ENCODE data around the gene KCNK7. TPM values are rescaled to one million over a fixed set of nuclear protein-coding genes. Genes with fewer than 3 reads are reported as not detected.

KCNK7 gene
- total RNA-seq, 1 experiment from 2014 or later: 0.61 TPM

DNA sequence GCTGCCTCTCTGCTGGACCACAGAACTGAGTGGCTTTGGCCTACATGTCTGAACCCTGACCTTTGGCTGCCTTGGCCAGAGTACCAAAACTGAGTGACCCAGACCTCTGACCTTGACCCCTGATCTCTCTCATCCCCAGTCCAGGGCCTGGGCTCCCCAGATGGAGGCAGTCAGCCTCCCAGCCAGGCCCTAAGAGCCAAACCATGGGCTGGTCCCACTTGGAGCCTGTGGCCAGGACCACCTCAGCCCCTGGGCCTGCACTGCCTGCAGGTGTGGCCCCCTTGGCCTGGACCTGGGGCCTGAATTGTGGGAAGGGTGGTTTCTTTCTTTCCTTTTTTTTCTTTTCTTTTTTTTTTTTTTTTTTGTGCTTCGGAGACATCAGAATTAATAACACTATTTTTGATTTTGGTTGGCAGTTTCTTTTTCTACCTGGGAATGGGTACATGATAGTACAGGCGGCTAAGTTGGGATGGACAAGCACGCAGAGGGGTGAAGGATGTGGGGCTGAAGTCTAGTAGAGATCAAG lies 41.5 kb upstream of the KCNK7 start:
- H3K9me2 ChIP-seq (ENCODE audit: insufficient read depth): no peaks in the 10 kb centered on the region
- peaks cover 11 to 32% of the 10 kb centered on the region in 2 experiments for H3K4me1 ChIP-seq (ENCODE audit: control insufficient read depth in 1 of 2, insufficient read depth in 2 of 2, low read length in 2 of 2)
- H3K79me2 ChIP-seq (ENCODE audit: insufficient read depth, low read length): peaks cover 13% of the 10 kb centered on the region; the same call in 1 of the 2 replicates
- ChIA-PET CTCF (interaction anchor here (1.0 to 1.6 kb wide), 5 partner anchors 10 to 223 kb away, joined by 3 to 11 read pairs (median 6); partner anchors contain the start of genes FAM89B and PCNX3), POLR2A (interaction anchor here (1.2 to 2.0 kb wide), 4 partner anchors 8 to 22 kb away, joined by 3 to 11 read pairs (median 8); partner anchors contain the start of gene PCNX3), RAD21 (ENCODE audit: low non-redundant PET in 1 of 2, low total read pairs in 2 of 2, uncharacterized antibody in 2 of 2, unreplicated experiment in 2 of 2) (no interaction called here)
- H3K27me3 ChIP-seq (ENCODE audit: insufficient read depth, low read length): no peaks in the 10 kb centered on the region
- H3K9ac ChIP-seq (ENCODE audit: low read length): peak overlapping the region; percentile 83
- H3K9me3 ChIP-seq (ENCODE audit: control insufficient read depth in 1 of 2, insufficient read depth in 1 of 2, low read depth in 1 of 2, low read length in 2 of 2): no peaks in the 10 kb centered on the region
- BruUV-seq (replicated peaks): no TSS peak
- peak overlapping the region; percentile 73 to 85; a peak in 3 of 4 replicates for H3K4me3 ChIP-seq (replicated peaks in 1 of 2; ENCODE audit: low read depth in 1 of 2, low read length in 2 of 2)
- peak overlapping the region; percentile 87 for H3K4me2 ChIP-seq (ENCODE audit: low read length)
- intact Hi-C loops (cut with micrococcal nuclease): no loop called here
- no peaks in the 10 kb centered on the region for H4K20me1 ChIP-seq (ENCODE audit: insufficient read depth)
- H3K27ac ChIP-seq (ENCODE audit: low read depth, low read length): peak overlapping the region; percentile 97
- DNase-seq (ENCODE audit: low read depth, low spot score) (no peak), ATAC-seq (no peak)
- no peak for TF ChIP-seq ELF1 (IDR thresholded peaks at IDR 0.05; ENCODE audit: borderline replicate concordance, low read depth)
- no peak for TF ChIP-seq JUND (IDR thresholded peaks at IDR 0.05)
- H3K36me3 ChIP-seq (ENCODE audit: control insufficient read depth in 1 of 2, insufficient read depth in 2 of 2, low read length in 2 of 2): peaks cover 4 to 36% of the 10 kb centered on the region in 2 experiments; a peak in 3 of 4 replicates
- no peak overlapping the region for H2AFZ ChIP-seq (ENCODE audit: low read depth, low read length, poor library complexity, severe bottlenecking)

GRCh38 chr11:65636108-65637031 lies 40.8 kb upstream of the KCNK7 start:
- ChIA-PET CTCF (interaction anchor here (1.6 kb wide), 1 partner anchor 223 kb away, joined by 6 read pairs; no protein-coding TSS in a partner anchor), POLR2A (no interaction called here), RAD21 (ENCODE audit: low non-redundant PET in 1 of 2, low total read pairs in 2 of 2, uncharacterized antibody in 2 of 2, unreplicated experiment in 2 of 2) (no interaction called here)
- H3K27ac ChIP-seq (ENCODE audit: low read depth, low read length): peak overlapping the region; percentile 97; the same call in 1 of the 2 replicates
- 0 out of 2 replicates have a peak overlapping the region, but pooled peaks have one; percentile 83 for H3K9ac ChIP-seq (ENCODE audit: low read length)
- no peak for DNase-seq (ENCODE audit: low read depth, low spot score)
- no peaks in the 10 kb centered on the region for H3K9me3 ChIP-seq (ENCODE audit: control insufficient read depth in 1 of 2, insufficient read depth in 1 of 2, low read depth in 1 of 2, low read length in 2 of 2)
- no peaks in the 10 kb centered on the region for H4K20me1 ChIP-seq (ENCODE audit: insufficient read depth)
- no peak for ATAC-seq
- H3K4me1 ChIP-seq (ENCODE audit: control insufficient read depth in 1 of 2, insufficient read depth in 2 of 2, low read length in 2 of 2): peaks cover 11 to 27% of the 10 kb centered on the region in 2 experiments
- H3K9me2 ChIP-seq (ENCODE audit: insufficient read depth): no peaks in the 10 kb centered on the region
- peaks cover 4 to 41% of the 10 kb centered on the region in 2 experiments; a peak in 3 of 4 replicates for H3K36me3 ChIP-seq (ENCODE audit: control insufficient read depth in 1 of 2, insufficient read depth in 2 of 2, low read length in 2 of 2)
- TF ChIP-seq POLR2AphosphoS5 (IDR thresholded peaks at IDR 0.05; ENCODE audit: low read depth, low read length) (no peak), CEBPB (IDR thresholded peaks at IDR 0.05; ENCODE audit: low read depth) (no peak)
- no peaks in the 10 kb centered on the region for H3K27me3 ChIP-seq (ENCODE audit: insufficient read depth, low read length)
- BruUV-seq (replicated peaks): no TSS peak
- no peak overlapping the region for H3K4me3 ChIP-seq (replicated peaks in 1 of 2; ENCODE audit: low read depth in 1 of 2, low read length in 2 of 2)
- intact Hi-C loops (cut with micrococcal nuclease): no loop called here
- peaks cover 13% of the 10 kb centered on the region; the same call in 1 of the 2 replicates for H3K79me2 ChIP-seq (ENCODE audit: insufficient read depth, low read length)
- H2AFZ ChIP-seq (ENCODE audit: low read depth, low read length, poor library complexity, severe bottlenecking): no peak overlapping the region
- H3K4me2 ChIP-seq (ENCODE audit: low read length): peak overlapping the region; percentile 87; the same call in 1 of the 2 replicates
